Inflammatory macrophage (primary cell): Measurements from ENCODE around the gene MED6.

ENCODE experiments used
- DNase-seq, 2 donors: peaks; one replicate each; pipeline ENCODE4 v3.0.0-alpha.2; 2020 to 2022
- total RNA-seq, 18 experiments: gene quantifications; one replicate each; lab custom pipeline; 2026; ENCODE audit warnings: mixed read lengths in 6 of 18, inconsistent platforms in 2 of 18; lab: John Stamatoyannopoulos, UW

MED6 gene
- 13.4 to 31.7 (median 19.5) reads per million in 18 experiments for total RNA-seq

GRCh38 chr14:70600382-70601157 is at the start of gene MED6:
Gene MED6, minus strand, starts transcription at chr14:70600655. Its CDS starts 18 bp downstream, at chr14:70600637.
- DNase-seq: peak; percentile 86 to 90

DNA sequence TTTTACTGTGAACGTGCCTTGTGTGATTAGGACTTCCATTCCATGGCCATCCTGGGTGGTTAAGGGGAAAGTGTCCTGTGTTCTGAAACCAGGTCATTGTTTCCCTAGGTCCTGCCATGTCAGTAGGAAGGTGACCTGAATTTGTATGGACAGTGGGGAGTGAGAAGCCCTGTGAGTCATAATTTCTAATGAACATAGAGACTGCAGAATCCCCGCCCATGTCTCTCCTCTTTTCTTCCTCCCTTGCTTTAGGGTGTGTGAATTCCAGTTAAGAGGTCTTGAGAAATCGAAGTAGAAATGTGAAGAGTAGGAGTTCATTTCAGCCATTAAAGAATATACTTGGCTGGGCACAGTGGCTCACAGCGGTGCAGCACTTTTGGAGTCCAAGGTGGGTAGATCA is 49.3 kb upstream of the MED6 start:
- DNase-seq: no peak

- DNase-seq: no peak
Measured at GRCh38 chr14:70648346-70648745, 47.9 kb upstream of the MED6 start.

- DNase-seq: no peak
Measured at GRCh38 chr14:70646705-70647104, 46.2 kb upstream of the MED6 start.

DNA sequence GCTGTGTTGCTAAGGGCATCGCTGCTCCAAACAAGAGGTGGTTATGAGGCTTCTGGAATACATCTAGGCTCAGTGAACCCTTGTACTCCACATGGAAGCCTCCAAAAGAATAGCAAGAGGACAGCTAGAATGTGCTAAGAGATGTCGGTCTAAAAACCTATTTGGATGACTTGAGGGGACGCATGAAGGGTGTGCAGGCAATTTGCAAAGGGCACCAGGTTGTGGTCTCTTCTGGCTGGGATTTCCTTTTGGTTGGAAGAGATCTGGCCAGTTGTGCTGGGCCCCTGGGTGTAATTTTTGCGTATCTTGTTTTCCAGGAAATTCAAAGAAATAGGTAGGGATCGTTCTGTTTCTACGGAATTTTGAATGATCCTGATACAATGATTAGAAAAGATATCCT is 45.4 kb upstream of the MED6 start:
- no peak for DNase-seq

DNA sequence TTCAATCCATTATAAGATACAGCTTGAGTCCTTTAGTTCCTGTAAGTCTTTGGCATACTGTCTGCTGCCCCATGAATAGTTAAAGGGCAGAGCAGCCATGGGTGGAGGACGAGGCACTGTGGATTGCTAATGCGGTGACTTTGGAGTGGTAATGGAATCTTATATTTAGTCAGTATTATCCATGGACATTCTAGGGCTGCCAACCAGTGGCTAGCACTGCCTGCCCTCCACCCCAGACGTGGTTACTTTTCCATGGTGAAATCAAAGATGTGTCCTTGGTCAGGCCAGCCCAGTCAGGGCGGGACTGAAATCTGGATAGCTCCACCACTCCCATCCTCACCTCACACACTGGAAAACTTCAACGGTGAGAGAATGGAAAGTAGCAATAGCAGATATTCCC is 43.5 kb upstream of the MED6 start:
- no peak for DNase-seq

DNA sequence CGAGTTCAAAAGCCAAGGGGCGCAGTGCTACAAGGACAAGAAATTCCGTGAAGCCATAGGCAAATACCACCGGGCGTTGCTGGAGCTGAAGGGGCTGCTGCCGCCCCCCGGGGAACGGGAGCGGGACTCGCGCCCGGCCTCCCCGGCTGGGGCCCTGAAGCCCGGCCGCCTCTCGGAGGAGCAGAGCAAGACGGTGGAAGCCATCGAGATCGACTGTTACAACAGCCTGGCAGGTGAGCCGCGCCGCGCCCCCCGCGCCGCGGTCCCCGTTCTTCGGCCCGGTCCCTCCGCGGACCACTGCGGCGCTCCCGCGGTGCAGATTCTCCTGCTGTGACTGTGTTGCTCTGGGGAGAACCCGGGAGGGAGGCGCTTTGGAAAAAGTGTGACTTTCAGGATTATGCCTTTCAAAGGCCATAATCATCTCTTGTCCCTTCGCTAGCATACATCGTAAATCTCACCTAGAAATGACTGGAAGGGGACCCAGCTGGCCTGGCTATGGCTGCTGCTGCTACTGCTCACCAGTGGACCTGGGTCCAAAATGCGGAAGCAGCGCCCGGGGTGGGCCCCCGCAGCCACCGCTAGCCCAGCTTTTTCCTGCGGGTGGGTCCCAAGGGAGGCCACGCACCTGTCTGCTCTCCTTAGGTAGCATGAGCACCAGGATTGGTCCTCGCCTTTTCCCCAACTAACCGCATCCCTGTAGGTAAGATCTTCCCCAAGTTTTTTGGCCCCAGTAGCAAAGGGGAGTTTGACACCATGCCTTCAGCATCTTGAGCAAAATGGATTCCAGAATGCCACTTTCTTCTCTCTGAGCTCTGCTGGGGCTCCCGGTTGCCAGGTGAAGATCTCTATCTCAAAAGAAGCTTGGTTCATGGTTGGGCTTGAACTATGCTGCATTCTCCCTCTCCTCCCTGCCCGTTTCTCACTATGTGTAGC is 42.1 kb upstream of the MED6 start:
- no peak for DNase-seq

DNA sequence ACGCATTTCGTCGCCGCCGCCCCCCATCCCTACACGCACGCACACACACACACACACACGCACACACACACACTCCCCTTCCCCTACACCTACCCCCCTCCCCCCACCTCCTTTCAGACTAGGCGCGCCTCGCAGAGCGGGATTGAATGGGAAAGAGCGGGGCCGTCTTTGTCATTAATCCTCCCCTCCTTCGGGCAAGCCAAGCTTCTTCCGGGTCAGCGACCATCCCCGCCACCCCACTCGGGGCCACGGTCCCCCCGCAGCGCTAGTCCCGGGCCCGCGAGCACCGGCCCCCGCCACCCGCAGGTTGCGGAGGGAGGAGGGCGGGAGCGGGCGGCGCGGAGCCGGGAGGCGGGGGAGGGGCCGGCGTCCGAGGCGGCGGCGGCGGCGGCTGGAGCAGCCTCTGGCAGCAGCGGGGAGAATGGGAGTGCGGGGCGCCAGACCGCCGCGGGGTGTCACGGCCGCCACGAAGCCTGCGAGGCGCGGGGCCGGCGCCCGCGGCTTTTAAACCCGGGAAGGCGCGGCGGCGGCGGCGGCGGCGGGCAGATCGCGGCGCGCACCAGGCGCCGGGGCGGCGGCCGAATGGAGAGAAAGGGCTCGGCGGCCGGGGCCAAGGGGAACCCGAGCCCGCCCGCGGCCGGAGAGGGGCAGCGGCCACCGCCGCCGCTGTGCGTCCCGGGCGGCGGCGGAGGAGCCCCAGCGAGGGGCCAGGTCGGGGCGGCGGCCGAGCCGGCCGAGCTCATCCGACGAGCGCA is 41.3 kb upstream of the MED6 start, which contains the start of gene TTC9:
Gene TTC9, plus strand, starts transcription at position 369 of the 755 bp plus-strand sequence. Its CDS starts 214 bp downstream, at position 583.
- no peak for DNase-seq

DNA sequence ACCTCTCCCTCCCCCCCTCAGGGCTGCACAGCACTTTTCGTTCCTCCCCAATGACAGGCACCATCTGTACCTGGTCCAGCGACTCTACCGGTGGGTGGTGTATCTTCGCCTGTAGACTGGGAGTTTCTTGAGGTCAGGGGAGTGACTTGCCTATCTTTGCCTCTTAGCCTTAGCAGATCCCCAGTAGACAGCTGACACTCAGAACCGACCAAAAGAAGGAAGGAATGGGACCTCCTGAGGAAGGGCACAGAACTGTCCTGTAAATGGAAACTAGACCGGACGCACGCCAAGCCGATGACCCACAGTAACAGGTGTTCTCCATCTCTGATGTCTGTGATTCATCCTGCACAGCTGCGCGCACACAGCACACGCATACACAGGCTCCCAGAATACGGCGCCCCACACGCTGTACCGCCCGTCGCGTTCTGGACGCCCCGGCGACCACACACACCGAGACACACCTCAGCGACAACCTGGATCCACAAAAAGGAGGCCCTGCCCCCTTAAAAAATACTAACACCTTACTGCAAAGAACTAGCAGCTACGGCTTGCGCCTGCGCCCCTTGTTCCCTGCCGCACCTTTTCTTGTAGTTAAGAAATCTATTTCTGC is 40.6 kb upstream of the MED6 start:
- DNase-seq: no peak

GRCh38 chr14:70638416-70638815 is 38.0 kb upstream of the MED6 start:
- DNase-seq: no peak

GRCh38 chr14:70635971-70636595 is 35.6 kb upstream of the MED6 start:
- no peak for DNase-seq

DNA sequence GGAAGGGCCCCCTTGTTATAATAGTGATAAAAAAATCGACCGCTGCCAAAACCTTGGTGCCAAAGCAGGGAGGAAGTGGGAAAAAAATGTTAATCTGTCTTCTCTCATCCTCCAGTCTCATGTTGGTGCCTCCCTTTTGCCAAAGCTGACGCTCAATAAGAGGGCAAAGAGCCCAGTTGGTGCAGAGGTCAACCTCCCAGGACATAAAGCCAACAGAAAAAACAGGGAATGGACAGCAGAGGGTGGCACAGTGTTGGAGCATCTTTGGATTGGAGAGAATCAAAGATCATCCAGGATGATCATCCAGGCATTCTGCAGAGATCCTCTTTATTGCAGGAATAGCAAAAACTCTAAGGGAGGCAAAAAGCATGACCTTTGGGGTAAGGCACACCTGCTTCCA is 31.5 kb upstream of the MED6 start:
- DNase-seq: no peak

GRCh38 chr14:70624972-70625371 is 24.5 kb upstream of the MED6 start:
- no peak for DNase-seq

GRCh38 chr14:70622111-70622712 is 21.8 kb upstream of the MED6 start:
- peak; percentile 40 to 50 for DNase-seq

DNA sequence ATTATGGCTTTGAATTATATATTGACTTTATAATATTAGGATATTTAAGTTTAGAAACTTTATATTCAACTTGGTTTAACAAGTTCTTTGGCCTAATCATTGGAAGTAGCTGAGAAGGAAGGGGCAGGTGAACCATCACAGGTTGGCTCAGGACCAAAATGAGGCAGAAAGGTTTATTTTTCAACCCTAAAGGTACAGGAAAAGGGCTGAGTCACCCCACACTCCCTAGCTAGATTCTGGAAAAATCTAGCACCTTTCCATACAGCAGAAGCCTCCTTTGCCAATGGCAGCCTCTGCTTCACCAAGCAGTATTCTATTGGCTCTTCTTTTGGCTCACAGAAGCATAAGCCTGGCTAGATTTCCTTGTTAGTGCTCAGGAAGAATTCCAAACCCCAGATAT is 19.3 kb upstream of the MED6 start:
- no peak for DNase-seq

GRCh38 chr14:70618314-70618713 is 17.9 kb upstream of the MED6 start:
- no peak for DNase-seq

DNA sequence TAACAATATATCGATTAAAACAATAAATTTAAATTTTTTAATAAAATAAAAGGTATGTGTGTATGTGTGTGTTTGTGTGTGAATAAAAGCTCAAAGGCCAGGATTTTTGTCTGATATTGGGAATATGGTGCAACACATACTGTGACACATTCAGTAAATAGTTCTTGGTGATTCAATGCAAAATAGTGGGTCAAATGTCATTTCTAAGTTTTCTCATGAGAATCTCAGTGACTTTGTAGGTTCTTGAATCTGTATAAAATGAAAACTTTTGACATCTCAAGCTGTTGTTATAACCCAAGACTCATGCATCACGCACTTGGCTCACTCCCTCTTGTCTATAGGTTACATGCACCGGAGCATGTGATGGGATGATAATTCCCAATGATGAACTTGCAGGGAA is 16.2 kb upstream of the MED6 start:
- no peak for DNase-seq

DNA sequence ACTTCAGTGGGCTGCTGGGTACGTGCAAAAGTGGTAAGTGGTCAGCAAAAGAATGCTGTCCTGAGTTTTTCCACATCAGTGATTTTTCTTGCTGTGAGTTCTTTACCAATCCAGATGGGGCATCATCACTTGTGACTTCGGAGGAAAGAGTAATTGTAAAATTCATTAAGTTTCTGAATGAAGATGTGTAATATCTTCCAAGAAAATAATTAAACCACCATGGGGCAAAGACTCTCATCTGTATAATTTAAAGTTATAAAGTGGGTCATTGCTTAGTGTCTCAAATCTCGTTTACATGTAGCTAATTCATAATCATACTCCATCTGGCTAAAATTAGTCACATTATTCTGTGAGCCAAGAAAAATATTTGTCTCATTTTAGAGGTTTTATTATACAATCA is 10.8 kb upstream of the MED6 start:
- no peak for DNase-seq

- no peak for DNase-seq
Measured at GRCh38 chr14:70602254-70602653, 1.8 kb upstream of the MED6 start.

- no peak for DNase-seq
Measured at GRCh38 chr14:70601162-70601561, 707 bp upstream of the MED6 start.

- DNase-seq: no peak
Measured at GRCh38 chr14:70599345-70599744, 1.1 kb downstream of the MED6 start.
